Natural killer cell (primary cell): Measurements from ENCODE around the gene PARD3B. TPM values are rescaled to one million over a fixed set of nuclear protein-coding genes. Genes with fewer than 3 reads are reported as not detected.
A peak's percentile ranks its signal among the peaks of the same experiment; 100 is the strongest.

Experiments
- ATAC-seq, 3 donors: fragments of 150-1000 bp in 2 of 3; fragments of 200-7000 bp in 1 of 3; cut with Tn5 transposase; 1 replicate in 1 of 3; 2 replicates in 2 of 3; pipeline ENCODE4 v1.10.0; 2021; ENCODE audit warnings: mild to moderate bottlenecking in 2 of 3, moderate library complexity in 2 of 3
- DNase-seq, 2 donors: peaks; one replicate each; pipeline versions ENCODE4 v3.0.0 to v3.0.0-alpha.2; 2013 to 2021; ENCODE audit warnings: mixed read lengths in 1 of 2
- H3K27ac ChIP-seq: one replicate; pipeline ENCODE4 v1.5.1; 2013; ENCODE audit warnings: mild to moderate bottlenecking, low read length
- H3K27me3 ChIP-seq: one replicate; pipeline ENCODE4 v1.6.1; 2013; ENCODE audit warnings: low read length; ENCODE audit not compliant: control insufficient read depth, insufficient read depth
- H3K36me3 ChIP-seq: one replicate; pipeline ENCODE4 v1.6.1; 2013; ENCODE audit warnings: low read length; ENCODE audit not compliant: control insufficient read depth, insufficient read depth
- H3K4me1 ChIP-seq: one replicate; pipeline ENCODE4 v1.6.1; 2013; ENCODE audit warnings: low read length; ENCODE audit not compliant: control insufficient read depth, insufficient read depth
- H3K4me3 ChIP-seq: one replicate; pipeline ENCODE4 v1.5.1; 2013; ENCODE audit warnings: low read length
- H3K9me3 ChIP-seq: one replicate; pipeline ENCODE4 v1.6.1; 2013; ENCODE audit warnings: low read length; ENCODE audit not compliant: control insufficient read depth, insufficient read depth
- H3K27ac Mint-ChIP-seq, 2 donors: one replicate each; pipeline ENCODE4 v1.8.0; 2022; ENCODE audit warnings: mild to moderate bottlenecking in 2 of 2, mixed read lengths in 2 of 2, moderate library complexity in 1 of 2
- H3K27me3 Mint-ChIP-seq, 2 donors: one replicate each; pipeline ENCODE4 v1.8.0; 2022; ENCODE audit warnings: low read depth in 2 of 2, mixed read lengths in 2 of 2
- H3K36me3 Mint-ChIP-seq: one replicate; pipeline ENCODE4 v1.8.0; 2022; ENCODE audit warnings: mixed read lengths
- H3K4me1 Mint-ChIP-seq, 2 donors: one replicate each; pipeline ENCODE4 v1.8.0; 2022; ENCODE audit warnings: mixed read lengths in 2 of 2
- H3K4me3 Mint-ChIP-seq: one replicate; pipeline ENCODE4 v1.8.0; 2022; ENCODE audit warnings: mild to moderate bottlenecking, moderate library complexity, mixed read lengths
- H3K9me3 Mint-ChIP-seq, 2 donors: one replicate each; pipeline ENCODE4 v1.8.0; 2022; ENCODE audit warnings: mixed read lengths in 2 of 2
- WGBS: methylation state at CpG from one replicate; pipeline ENCODE4 v1.1.7; 2013; ENCODE audit warnings: missing lambda C conversion rate; ENCODE audit not compliant: insufficient coverage; 5-methylcytosine and 5-hydroxymethylcytosine counted together
- intact Hi-C: fragments of 100-400 bp; cut with micrococcal nuclease; formaldehyde crosslinking; loops from one replicate; pipeline ENCODE4 v1.14.2; 2022
- total RNA-seq, 4 donors: library from RNA; stranded (reverse); fragments of 120-200 nt in 1 of 4; gene quantifications; one replicate each; pipeline versions ENCODE4 v1.2.3 to v1.2.4, GENCODE V29; 2013 to 2022
- TF ChIP-seq, protein P1 (sequence below): fragments of 200-600 bp; IDR thresholded peaks from one replicate; pipeline ENCODE4 v1.8.0; 2022; ENCODE audit warnings: antibody characterized with exemption

PARD3B gene, protein sequence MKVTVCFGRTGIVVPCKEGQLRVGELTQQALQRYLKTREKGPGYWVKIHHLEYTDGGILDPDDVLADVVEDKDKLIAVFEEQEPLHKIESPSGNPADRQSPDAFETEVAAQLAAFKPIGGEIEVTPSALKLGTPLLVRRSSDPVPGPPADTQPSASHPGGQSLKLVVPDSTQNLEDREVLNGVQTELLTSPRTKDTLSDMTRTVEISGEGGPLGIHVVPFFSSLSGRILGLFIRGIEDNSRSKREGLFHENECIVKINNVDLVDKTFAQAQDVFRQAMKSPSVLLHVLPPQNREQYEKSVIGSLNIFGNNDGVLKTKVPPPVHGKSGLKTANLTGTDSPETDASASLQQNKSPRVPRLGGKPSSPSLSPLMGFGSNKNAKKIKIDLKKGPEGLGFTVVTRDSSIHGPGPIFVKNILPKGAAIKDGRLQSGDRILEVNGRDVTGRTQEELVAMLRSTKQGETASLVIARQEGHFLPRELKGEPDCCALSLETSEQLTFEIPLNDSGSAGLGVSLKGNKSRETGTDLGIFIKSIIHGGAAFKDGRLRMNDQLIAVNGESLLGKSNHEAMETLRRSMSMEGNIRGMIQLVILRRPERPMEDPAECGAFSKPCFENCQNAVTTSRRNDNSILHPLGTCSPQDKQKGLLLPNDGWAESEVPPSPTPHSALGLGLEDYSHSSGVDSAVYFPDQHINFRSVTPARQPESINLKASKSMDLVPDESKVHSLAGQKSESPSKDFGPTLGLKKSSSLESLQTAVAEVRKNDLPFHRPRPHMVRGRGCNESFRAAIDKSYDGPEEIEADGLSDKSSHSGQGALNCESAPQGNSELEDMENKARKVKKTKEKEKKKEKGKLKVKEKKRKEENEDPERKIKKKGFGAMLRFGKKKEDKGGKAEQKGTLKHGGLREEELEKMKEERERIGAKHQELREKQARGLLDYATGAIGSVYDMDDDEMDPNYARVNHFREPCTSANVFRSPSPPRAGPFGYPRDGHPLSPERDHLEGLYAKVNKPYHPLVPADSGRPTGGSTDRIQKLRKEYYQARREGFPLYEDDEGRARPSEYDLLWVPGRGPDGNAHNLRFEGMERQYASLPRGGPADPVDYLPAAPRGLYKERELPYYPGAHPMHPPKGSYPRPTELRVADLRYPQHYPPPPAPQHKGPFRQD (N-terminal part only)
- under 1 TPM in 2 of 3 donors, not detected in 1; 0.13 to 0.45 TPM for total RNA-seq
- total RNA-seq (2013): 0.23 TPM

DNA sequence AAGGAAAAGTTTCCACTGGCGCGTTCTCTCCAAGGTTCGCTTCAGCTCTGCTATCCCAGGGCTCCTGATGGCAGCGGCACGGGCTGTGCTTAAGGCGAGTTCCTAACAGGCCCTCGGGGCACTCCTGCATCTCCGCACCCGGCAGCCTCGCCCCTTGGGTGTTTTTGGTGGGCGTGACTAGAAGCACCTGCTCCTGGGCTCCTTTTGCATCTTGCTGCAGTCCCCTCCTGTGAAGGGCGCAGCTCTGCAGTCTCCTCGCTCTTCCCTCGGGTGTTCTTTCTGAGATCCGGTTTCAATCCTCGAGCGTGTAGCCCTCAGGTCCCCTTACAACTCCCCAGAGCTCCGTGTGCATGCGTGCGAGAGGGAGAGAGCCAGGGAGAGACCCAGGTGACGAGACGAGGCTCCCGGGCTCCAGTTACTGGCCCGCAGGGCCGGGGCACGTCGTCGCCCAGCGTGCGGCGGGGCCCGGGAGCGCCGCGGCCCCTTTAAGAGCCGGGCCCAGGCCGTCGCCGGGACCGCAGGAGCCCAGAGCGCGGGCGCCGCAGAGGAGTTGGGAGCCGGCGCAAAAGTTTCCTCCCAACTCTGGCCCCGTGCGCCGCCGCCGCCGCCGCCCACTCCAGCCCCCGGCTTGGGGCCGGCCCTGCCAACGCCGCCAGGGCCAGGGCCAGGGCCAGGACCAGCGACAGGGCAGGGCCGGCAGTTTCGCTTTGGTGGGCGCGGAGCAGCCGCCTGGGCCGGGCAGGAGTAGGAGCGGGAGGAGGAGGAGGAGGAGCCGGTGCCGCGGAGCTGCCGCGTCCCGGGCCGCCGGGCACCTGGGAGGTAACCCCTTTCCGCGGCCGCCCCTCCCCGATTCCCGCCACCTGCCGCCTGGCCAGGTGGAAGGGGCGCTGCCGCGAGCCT is at the start of gene PARD3B:
TSS of gene PARD3B (plus strand) at position 515 of the 900 bp plus-strand sequence. CDS start 525 bp downstream, outside the sequence.
- Histone ChIP-seq H3K4me3 (no peak within 1 kb of the TSS), H3K36me3 (no peaks in the 10 kb centered on the region), H3K4me1 (peaks cover 6% of the 10 kb centered on the region), H3K9me3 (no peaks in the 10 kb centered on the region), H3K27ac (no peak within 1 kb of the TSS), H3K27me3 (peaks cover 7% of the 10 kb centered on the region)
- TF ChIP-seq, protein P1, sequence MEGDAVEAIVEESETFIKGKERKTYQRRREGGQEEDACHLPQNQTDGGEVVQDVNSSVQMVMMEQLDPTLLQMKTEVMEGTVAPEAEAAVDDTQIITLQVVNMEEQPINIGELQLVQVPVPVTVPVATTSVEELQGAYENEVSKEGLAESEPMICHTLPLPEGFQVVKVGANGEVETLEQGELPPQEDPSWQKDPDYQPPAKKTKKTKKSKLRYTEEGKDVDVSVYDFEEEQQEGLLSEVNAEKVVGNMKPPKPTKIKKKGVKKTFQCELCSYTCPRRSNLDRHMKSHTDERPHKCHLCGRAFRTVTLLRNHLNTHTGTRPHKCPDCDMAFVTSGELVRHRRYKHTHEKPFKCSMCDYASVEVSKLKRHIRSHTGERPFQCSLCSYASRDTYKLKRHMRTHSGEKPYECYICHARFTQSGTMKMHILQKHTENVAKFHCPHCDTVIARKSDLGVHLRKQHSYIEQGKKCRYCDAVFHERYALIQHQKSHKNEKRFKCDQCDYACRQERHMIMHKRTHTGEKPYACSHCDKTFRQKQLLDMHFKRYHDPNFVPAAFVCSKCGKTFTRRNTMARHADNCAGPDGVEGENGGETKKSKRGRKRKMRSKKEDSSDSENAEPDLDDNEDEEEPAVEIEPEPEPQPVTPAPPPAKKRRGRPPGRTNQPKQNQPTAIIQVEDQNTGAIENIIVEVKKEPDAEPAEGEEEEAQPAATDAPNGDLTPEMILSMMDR: no peak
- Mint-ChIP-seq H3K9me3 (no peaks in the 10 kb centered on the region), H3K27ac (no peak within 1 kb of the TSS), H3K4me1 (peaks cover 5 to 10% of the 10 kb centered on the region in 2 donors), H3K27me3 (peaks cover 19 to 37% of the 10 kb centered on the region in 2 donors), H3K4me3 (peak within 1 kb of the TSS; percentile 87), H3K36me3 (no peaks in the 10 kb centered on the region)
- peak in 2 of 3 donors; percentile 28 to 78 for ATAC-seq
- DNase-seq: peak in 1 of 2 donors; percentile 28
- under 1% methylated on average over 82 of the region's 82 CpGs for whole genome bisulfite sequencing
- intact Hi-C loops: no loop called here

GRCh38 chr2:204496779-204497178 is 48.5 kb upstream of the PARD3B start:
- Mint-ChIP-seq H3K27me3 (no peaks in the 10 kb centered on the region), H3K27ac (no peak overlapping the region), H3K36me3 (no peaks in the 10 kb centered on the region), H3K9me3 (no peaks in the 10 kb centered on the region), H3K4me1 (no peaks in the 10 kb centered on the region), H3K4me3 (no peak overlapping the region)
- intact Hi-C loops: no loop called here
- 96% methylated on average over 3 of the region's 4 CpGs for WGBS
- Histone ChIP-seq H3K4me1 (no peaks in the 10 kb centered on the region), H3K4me3 (no peak overlapping the region), H3K9me3 (no peaks in the 10 kb centered on the region), H3K36me3 (no peaks in the 10 kb centered on the region), H3K27me3 (no peaks in the 10 kb centered on the region), H3K27ac (no peak overlapping the region)
- DNase-seq (no peak), ATAC-seq (no peak)
- TF ChIP-seq, protein P1: no peak

GRCh38 chr2:204497855-204498254 is 47.4 kb upstream of the PARD3B start:
- DNase-seq: no peak
- intact Hi-C loops: no loop called here
- Mint-ChIP-seq H3K4me3 (no peak overlapping the region), H3K9me3 (no peaks in the 10 kb centered on the region), H3K4me1 (no peaks in the 10 kb centered on the region), H3K27ac (no peak overlapping the region), H3K36me3 (no peaks in the 10 kb centered on the region), H3K27me3 (no peaks in the 10 kb centered on the region)
- WGBS: no CpG with 5 or more reads among the region's 1 CpG
- Histone ChIP-seq H3K27me3 (no peaks in the 10 kb centered on the region), H3K27ac (no peak overlapping the region), H3K9me3 (no peaks in the 10 kb centered on the region), H3K4me3 (no peak overlapping the region), H3K4me1 (no peaks in the 10 kb centered on the region), H3K36me3 (no peaks in the 10 kb centered on the region)
- ATAC-seq: no peak
- TF ChIP-seq, protein P1: no peak
